Activated B cell treated with CpG ODN at 0.5 μM for 24 hours (primary cell): ENCODE data around the gene SEZ6L. TPM values are rescaled to one million over a fixed set of nuclear protein-coding genes. Genes with fewer than 3 reads are reported as not detected.

ENCODE experiments used
- ATAC-seq: fragments of 200-7000 bp; cut with Tn5 transposase; one replicate; pipeline ENCODE4 v1.10.0; 2021; ENCODE audit warnings: low read depth, mild to moderate bottlenecking, moderate library complexity
- CTCF ChIA-PET: fragments of 350-600 bp; sonication (Branson Sonifier 250); formaldehyde crosslinking; loops from one replicate; lab custom pipeline; 2021; ENCODE audit warnings: antibody characterized with exemption; lab: Charles Lee
- POLR2A ChIA-PET: fragments of 350-600 bp; sonication (Branson Sonifier 250); formaldehyde crosslinking; loops from one replicate; lab custom pipeline; 2021; ENCODE audit warnings: antibody characterized with exemption; lab: Charles Lee
- DNase-seq: peaks from one replicate; pipeline ENCODE4 v3.0.0; 2022
- H3K27ac Mint-ChIP-seq: one replicate; pipeline ENCODE4 v1.8.0; 2020; ENCODE audit warnings: mixed read lengths
- H3K27me3 Mint-ChIP-seq: one replicate; pipeline ENCODE4 v1.8.0; 2021; ENCODE audit warnings: mixed read lengths
- H3K36me3 Mint-ChIP-seq: one replicate; pipeline ENCODE4 v1.8.0; 2021; ENCODE audit warnings: low read depth, mixed read lengths
- H3K4me1 Mint-ChIP-seq: one replicate; pipeline ENCODE4 v1.8.0; 2021; ENCODE audit warnings: mixed read lengths
- H3K4me3 Mint-ChIP-seq: one replicate; pipeline ENCODE4 v1.8.0; 2020; ENCODE audit warnings: mild to moderate bottlenecking, mixed read lengths
- H3K9me3 Mint-ChIP-seq: one replicate; pipeline ENCODE4 v1.8.0; 2020; ENCODE audit warnings: mixed read lengths
- CTCF ChIP-seq: fragments of 200-600 bp; IDR thresholded peaks from one replicate; pipeline ENCODE4 v1.8.0; 2022; ENCODE audit warnings: antibody characterized with exemption, mild to moderate bottlenecking
- intact Hi-C: fragments of 100-400 bp; cut with micrococcal nuclease; formaldehyde crosslinking; loops from one replicate; pipeline ENCODE4 v1.15.1; 2024
- total RNA-seq: library from RNA; stranded (reverse); gene quantifications from 2 replicates; pipeline ENCODE4 v1.2.3, GENCODE V29; 2022

The SEZ6L gene
- total RNA-seq, 1 donor from 2014 or later, result not detected

DNA sequence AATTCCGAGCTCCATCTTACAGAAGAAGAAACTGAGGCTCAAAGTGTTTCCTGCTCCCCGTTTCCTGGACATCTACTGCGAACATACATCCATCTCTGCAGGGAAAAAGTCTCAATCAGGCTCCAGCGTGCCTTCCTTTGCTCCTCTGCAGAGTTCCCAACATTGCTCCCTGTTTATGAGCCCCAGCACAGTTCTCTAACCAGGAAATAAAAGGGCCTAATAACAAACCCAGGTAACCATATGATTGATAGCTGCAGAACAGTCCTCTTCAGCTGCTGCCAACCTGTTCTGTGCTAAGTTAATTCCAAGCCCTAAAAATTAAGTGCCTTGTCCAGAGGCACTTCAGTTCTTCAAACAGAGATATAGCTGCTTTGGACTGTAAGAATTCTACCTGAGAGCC, 154.9 kb downstream of the SEZ6L start:
- Mint-ChIP-seq H3K27ac (no peak overlapping the region), H3K27me3 (peaks cover 22% of the 10 kb centered on the region), H3K4me1 (no peaks in the 10 kb centered on the region), H3K36me3 (no peaks in the 10 kb centered on the region), H3K9me3 (no peaks in the 10 kb centered on the region), H3K4me3 (no peak overlapping the region)
- no peak for TF ChIP-seq CTCF
- POLR2A ChIA-PET, result no interaction called here
- DNase-seq (no peak), ATAC-seq (no peak)
- CTCF ChIA-PET, result no interaction called here
- intact Hi-C loops, result no loop called here

DNA sequence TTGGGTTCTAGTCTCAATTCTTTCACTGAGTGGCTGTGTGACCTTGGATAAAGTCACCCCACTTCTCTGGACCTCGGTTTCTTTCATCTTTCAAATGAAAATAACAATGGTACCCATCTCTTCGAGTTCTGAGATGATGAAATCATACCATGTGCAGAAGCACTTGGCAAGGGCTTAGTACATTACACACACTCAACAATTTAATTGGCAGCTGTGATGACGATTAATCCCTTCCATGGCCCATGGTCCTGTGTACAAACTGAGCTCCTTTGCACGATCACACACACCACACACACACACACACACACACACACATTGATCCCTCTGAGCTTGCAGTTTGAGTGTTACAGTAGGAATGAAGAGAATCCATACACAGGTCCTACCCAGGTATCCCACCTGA, 156.4 kb downstream of the SEZ6L start:
- no peaks in the 10 kb centered on the region for H3K4me1 Mint-ChIP-seq
- intact Hi-C loops, result no loop called here
- POLR2A ChIA-PET, result no interaction called here
- H3K9me3 Mint-ChIP-seq, result no peaks in the 10 kb centered on the region
- TF ChIP-seq CTCF, result no peak
- ATAC-seq (no peak), DNase-seq (no peak)
- no peak overlapping the region for H3K27ac Mint-ChIP-seq
- peaks cover 18% of the 10 kb centered on the region for H3K27me3 Mint-ChIP-seq
- no peaks in the 10 kb centered on the region for H3K36me3 Mint-ChIP-seq
- CTCF ChIA-PET, result no interaction called here
- no peak overlapping the region for H3K4me3 Mint-ChIP-seq

DNA sequence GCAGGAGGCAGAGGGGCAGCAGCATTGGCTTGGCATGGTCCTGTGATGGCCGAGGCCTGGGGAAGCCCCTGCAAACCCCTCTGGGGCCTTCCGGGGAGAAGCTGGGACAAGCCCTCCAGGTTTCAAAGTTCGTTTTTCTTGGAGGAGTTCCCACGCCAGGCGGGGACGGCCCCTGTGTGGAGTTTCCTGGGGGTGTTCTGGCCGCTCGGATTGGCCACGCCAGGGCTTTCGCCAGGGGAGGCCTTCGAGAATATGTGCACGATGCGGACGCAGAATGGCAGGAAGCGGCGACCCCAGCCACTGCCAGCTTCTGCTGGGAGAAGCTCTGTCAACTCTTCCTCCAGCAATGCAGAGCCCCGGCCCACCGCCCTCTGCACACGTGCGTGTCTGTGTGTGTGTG, 157.5 kb downstream of the SEZ6L start:
- CTCF ChIA-PET, result no interaction called here

DNA sequence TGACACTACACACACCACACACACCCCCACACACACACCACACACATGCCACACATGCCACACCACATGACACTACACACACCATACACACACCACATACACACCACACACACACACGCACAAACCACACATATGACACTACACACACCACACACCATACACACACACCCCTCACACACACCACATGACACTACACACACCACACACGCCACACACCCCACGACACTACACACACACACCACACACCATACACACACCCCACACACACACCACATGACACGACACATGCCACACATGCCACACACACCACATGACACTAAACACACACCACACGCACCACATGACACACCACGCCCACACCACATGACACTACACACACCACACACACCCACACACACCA, 158.0 kb downstream of the SEZ6L start:
- intact Hi-C loops, result no loop called here
- Mint-ChIP-seq H3K27ac (no peak overlapping the region), H3K27me3 (peaks cover 18% of the 10 kb centered on the region), H3K36me3 (no peaks in the 10 kb centered on the region), H3K9me3 (no peaks in the 10 kb centered on the region), H3K4me1 (peaks cover 1% of the 10 kb centered on the region), H3K4me3 (no peak overlapping the region)
- CTCF ChIA-PET, result interaction anchor here (0.7 kb wide), 1 partner anchor 867 kb away, joined by 3 read pairs; no protein-coding TSS in a partner anchor
- POLR2A ChIA-PET, result no interaction called here
- no peak for TF ChIP-seq CTCF
- ATAC-seq, result no peak
- DNase-seq, result no peak

More for the DNA sequence above, 157.5 kb downstream of the SEZ6L start:
- Mint-ChIP-seq H3K27ac (no peak overlapping the region), H3K4me3 (no peak overlapping the region), H3K27me3 (peaks cover 18% of the 10 kb centered on the region), H3K4me1 (peaks cover 1% of the 10 kb centered on the region), H3K36me3 (no peaks in the 10 kb centered on the region), H3K9me3 (no peaks in the 10 kb centered on the region)
- POLR2A ChIA-PET, result no interaction called here
- ATAC-seq, result no peak
- intact Hi-C loops, result no loop called here
- no peak for DNase-seq
- no peak for TF ChIP-seq CTCF

GRCh38 chr22:26328221-26328620, 159.0 kb downstream of the SEZ6L start:
- POLR2A ChIA-PET, result no interaction called here
- Mint-ChIP-seq H3K9me3 (no peaks in the 10 kb centered on the region), H3K4me1 (peaks cover 1% of the 10 kb centered on the region), H3K27me3 (peaks cover 18% of the 10 kb centered on the region), H3K27ac (no peak overlapping the region), H3K4me3 (no peak overlapping the region), H3K36me3 (no peaks in the 10 kb centered on the region)
- CTCF ChIA-PET, result no interaction called here
- no peak for ATAC-seq
- intact Hi-C loops, result no loop called here
- no peak for TF ChIP-seq CTCF
- DNase-seq, result no peak
